ENCODE results near the gene MPI.

The MPI gene

GRCh38 chr15:74950078-74950908 lies 60.5 kb downstream of the MPI start (continued):
- TF ChIP-seq ZNF501 (tag by site-specific recombination; IDR thresholded peaks at IDR 0.05), result no peak; the same call in 1 of the 2 replicates
- peak; percentile 83 for TF ChIP-seq ZNF664 (tag by site-specific recombination; IDR thresholded peaks at IDR 0.05)
- TF ChIP-seq SP7 (tag by site-specific recombination; IDR thresholded peaks at IDR 0.05), result peak; percentile 32; the same call in 1 of the 2 replicates
- no peak for TF ChIP-seq ZNF776 (tag by site-specific recombination; IDR thresholded peaks at IDR 0.05; ENCODE audit: borderline replicate concordance)
- no peak for TF ChIP-seq ZNF169 (tag by site-specific recombination; IDR thresholded peaks at IDR 0.05)
- TF ChIP-seq MYNN (tag by site-specific recombination; IDR thresholded peaks at IDR 0.05; ENCODE audit: borderline replicate concordance), result no peak
- no peak for TF ChIP-seq REPIN1 (tag by site-specific recombination; IDR thresholded peaks at IDR 0.05; ENCODE audit: low read depth)
- TF ChIP-seq ZNF37A (tag by site-specific recombination; IDR thresholded peaks at IDR 0.05), result no peak
- TF ChIP-seq ZNF157 (tag by site-specific recombination; IDR thresholded peaks at IDR 0.05), result no peak
- TF ChIP-seq ZNF138 (tag by site-specific recombination; IDR thresholded peaks at IDR 0.05; ENCODE audit: borderline replicate concordance), result no peak
- TF ChIP-seq ZNF785 (tag by site-specific recombination; IDR thresholded peaks at IDR 0.05), result no peak
- TF ChIP-seq ZNF19 (tag by site-specific recombination; IDR thresholded peaks at IDR 0.05; ENCODE audit: low read depth), result no peak
- TF ChIP-seq ZNF792 (tag by site-specific recombination; IDR thresholded peaks at IDR 0.05), result no peak
- TF ChIP-seq SETDB1 (IDR thresholded peaks at IDR 0.05; ENCODE audit: insufficient read length, low read length), result no peak
- no peak for TF ChIP-seq ZBTB6 (tag by site-specific recombination; IDR thresholded peaks at IDR 0.05)
- no peak for TF ChIP-seq ZNF488 (tag by site-specific recombination; IDR thresholded peaks at IDR 0.05)
- 0 out of 2 replicates have a peak, but pooled peaks have one; percentile 24 for TF ChIP-seq ZNF335 (tag by site-specific recombination; conservative IDR thresholded peaks at IDR 0.05)
- TF ChIP-seq ZNF449 (tag by site-specific recombination; IDR thresholded peaks at IDR 0.05), result no peak
- TF ChIP-seq ZBTB1 (tag by site-specific recombination; IDR thresholded peaks at IDR 0.05), result no peak
- no peak for TF ChIP-seq ZNF558 (tag by site-specific recombination; IDR thresholded peaks at IDR 0.05)
- peak; percentile 78 for TF ChIP-seq IKZF3 (tag by site-specific recombination; IDR thresholded peaks at IDR 0.05)
- no peak for TF ChIP-seq ZXDB (tag by site-specific recombination; IDR thresholded peaks at IDR 0.05)
- TF ChIP-seq ZSCAN16 (tag by site-specific recombination; IDR thresholded peaks at IDR 0.05), result no peak
- TF ChIP-seq GLIS1 (tag by site-specific recombination; IDR thresholded peaks at IDR 0.05), result peak; percentile 45; the same call in 1 of the 2 replicates
- no peak for TF ChIP-seq ZNF292 (tag by site-specific recombination; IDR thresholded peaks at IDR 0.05; ENCODE audit: borderline replicate concordance, low read depth)
- TF ChIP-seq ZNF747 (tag by site-specific recombination; IDR thresholded peaks at IDR 0.05), result no peak
- no peak for TF ChIP-seq ZNF529 (tag by site-specific recombination; IDR thresholded peaks at IDR 0.05; ENCODE audit: insufficient replicate concordance)
- no peak for TF ChIP-seq ZNF148 (tag by site-specific recombination; IDR thresholded peaks at IDR 0.05; ENCODE audit: borderline replicate concordance)
- TF ChIP-seq SP3 (tag by site-specific recombination; IDR thresholded peaks at IDR 0.05), result no peak
- TF ChIP-seq ZNF274 (IDR thresholded peaks at IDR 0.05; ENCODE audit: low read length), result no peak
- TF ChIP-seq ZNF274 (tag by site-specific recombination; IDR thresholded peaks at IDR 0.05; ENCODE audit: borderline replicate concordance), result no peak
- TF ChIP-seq ZNF830 (tag by site-specific recombination; IDR thresholded peaks at IDR 0.05; ENCODE audit: low read depth), result no peak
- TF ChIP-seq ZSCAN18 (tag by site-specific recombination; IDR thresholded peaks at IDR 0.05), result no peak

All from HEK293 (cell line).